Mesenchymal stem cell (in vitro differentiated cells and primary cell): ENCODE data around the gene LPCAT1.

Experiments used
- DNase-seq: peaks from one replicate; pipeline ENCODE4 v3.0.0-alpha.2; 2013
- H2AFZ ChIP-seq: one replicate; pipeline ENCODE4 v1.6.1; 2013; ENCODE audit warnings: low read depth, mild to moderate bottlenecking, control low read depth, inconsistent platforms, low read length, moderate library complexity
- H2AK5ac ChIP-seq: 2 replicates; pipeline ENCODE4 v1.6.1; 2013; ENCODE audit warnings: low read length, moderate library complexity, mild to moderate bottlenecking, inconsistent platforms; ENCODE audit not compliant: severe bottlenecking
- H2BK120ac ChIP-seq: one replicate; pipeline ENCODE4 v1.6.1; 2013; ENCODE audit warnings: low read depth, mild to moderate bottlenecking, inconsistent platforms, low read length, moderate library complexity
- H2BK12ac ChIP-seq, 2 experiments: one replicate each; pipeline ENCODE4 v1.6.1; 2013; ENCODE audit warnings: inconsistent platforms in 2 of 2, low read length in 2 of 2, mild to moderate bottlenecking in 2 of 2, moderate library complexity in 2 of 2, control low read depth in 1 of 2
- H2BK15ac ChIP-seq: one replicate; pipeline ENCODE4 v1.6.1; 2013; ENCODE audit warnings: mild to moderate bottlenecking, low read depth, inconsistent platforms; ENCODE audit not compliant: poor library complexity, severe bottlenecking
- H2BK5ac ChIP-seq: 2 replicates; pipeline ENCODE4 v1.6.1; 2013; ENCODE audit warnings: low read depth, mild to moderate bottlenecking, low read length, control low read depth, inconsistent platforms; ENCODE audit not compliant: poor library complexity, severe bottlenecking
- H3K14ac ChIP-seq, 2 experiments: one replicate each; pipeline ENCODE4 v1.6.1; 2013; ENCODE audit warnings: inconsistent platforms in 2 of 2, low read length in 2 of 2, control low read depth in 1 of 2, mild to moderate bottlenecking in 1 of 2, moderate library complexity in 1 of 2
- H3K18ac ChIP-seq, 2 experiments: one replicate each; pipeline ENCODE4 v1.6.1; 2013; ENCODE audit warnings: inconsistent platforms in 2 of 2, low read length in 2 of 2, control low read depth in 1 of 2, low read depth in 1 of 2, mild to moderate bottlenecking in 1 of 2
- H3K23ac ChIP-seq, 2 experiments: one replicate each; pipeline ENCODE4 v1.6.1; 2013; ENCODE audit warnings: inconsistent platforms in 2 of 2, low read length in 2 of 2, mild to moderate bottlenecking in 2 of 2, moderate library complexity in 2 of 2, control low read depth in 1 of 2
- H3K27ac ChIP-seq: 2 replicates; pipeline ENCODE4 v1.5.1; 2013; ENCODE audit warnings: mild to moderate bottlenecking, moderate library complexity, low read length, control low read depth, inconsistent platforms; ENCODE audit not compliant: poor library complexity, severe bottlenecking
- H3K27me3 ChIP-seq, 2 experiments: 2 replicates each; pipeline versions ENCODE4 v1.6.1 to v1.7.0; 2013; ENCODE audit warnings: low read length in 2 of 2, mild to moderate bottlenecking in 2 of 2, moderate library complexity in 2 of 2, control low read depth in 1 of 2, inconsistent platforms in 1 of 2; ENCODE audit not compliant: control insufficient read depth in 1 of 2, insufficient read depth in 1 of 2
- H3K36me3 ChIP-seq, 2 experiments: 2 replicates each; pipeline versions ENCODE4 v1.6.1 to v1.7.0; 2013; ENCODE audit warnings: low read length in 2 of 2, control low read depth in 1 of 2, inconsistent platforms in 1 of 2, low read depth in 1 of 2, mild to moderate bottlenecking in 1 of 2; ENCODE audit not compliant: insufficient read depth in 2 of 2, control insufficient read depth in 1 of 2
- H3K4ac ChIP-seq, 2 experiments: one replicate each; pipeline ENCODE4 v1.6.1; 2013; ENCODE audit warnings: inconsistent platforms in 2 of 2, low read length in 2 of 2, mild to moderate bottlenecking in 2 of 2, moderate library complexity in 2 of 2, control low read depth in 1 of 2, low read depth in 1 of 2
- H3K4me1 ChIP-seq: 2 replicates; pipeline ENCODE4 v1.6.1; 2013; ENCODE audit warnings: low read depth, low read length, control low read depth; ENCODE audit not compliant: control insufficient read depth, insufficient read depth
- H3K4me2 ChIP-seq: 2 replicates; pipeline ENCODE4 v1.6.1; 2013; ENCODE audit warnings: low read length, mild to moderate bottlenecking, inconsistent platforms; ENCODE audit not compliant: poor library complexity, severe bottlenecking
- H3K4me3 ChIP-seq, 2 experiments: 2 replicates each; pipeline versions ENCODE4 v1.5.1 to v1.7.0; 2013; ENCODE audit warnings: low read length in 2 of 2, mild to moderate bottlenecking in 2 of 2, control low read depth in 1 of 2, low read depth in 1 of 2; ENCODE audit not compliant: insufficient read depth in 1 of 2
- H3K79me1 ChIP-seq: replicated peaks from 2 replicates; pipeline ENCODE4 v1.6.1; 2013; ENCODE audit warnings: mild to moderate bottlenecking, control low read depth, low read length, inconsistent platforms; ENCODE audit not compliant: poor library complexity, severe bottlenecking
- H3K9ac ChIP-seq: 2 replicates; pipeline ENCODE4 v1.7.0; 2013; ENCODE audit warnings: mild to moderate bottlenecking, low read length, moderate library complexity
- H3K9me3 ChIP-seq: 2 replicates; pipeline ENCODE4 v1.7.0; 2013; ENCODE audit warnings: mild to moderate bottlenecking, low read length; ENCODE audit not compliant: control insufficient read depth
- H4K8ac ChIP-seq: one replicate; pipeline ENCODE4 v1.6.1; 2013; ENCODE audit warnings: inconsistent platforms, mild to moderate bottlenecking, low read length, moderate library complexity
- H4K91ac ChIP-seq: one replicate; pipeline ENCODE4 v1.6.1; 2013; ENCODE audit warnings: mild to moderate bottlenecking, low read length, inconsistent platforms
- WGBS: methylation state at CpG from one replicate; pipeline ENCODE4 v1.1.7; 2013; ENCODE audit warnings: mixed read lengths; 5-methylcytosine and 5-hydroxymethylcytosine counted together

Gene LPCAT1

GRCh38 chr5:1516615-1517601 lies 6.9 kb downstream of the LPCAT1 start:
- H4K91ac ChIP-seq: no peak overlapping the region
- no peak overlapping the region for H2BK5ac ChIP-seq
- H3K14ac ChIP-seq: peak overlapping the region in 1 of 2 experiments; percentile 71
- H4K8ac ChIP-seq: peak overlapping the region; percentile 64
- H3K18ac ChIP-seq: peak overlapping the region in 1 of 2 experiments; percentile 8
- H3K9me3 ChIP-seq: no peaks in the 10 kb centered on the region
- H3K4ac ChIP-seq: no peak overlapping the region
- H2AK5ac ChIP-seq: peak overlapping the region; percentile 56
- DNase-seq: peak; percentile 86
- H3K4me3 ChIP-seq: no peak overlapping the region
- peaks cover 42 to 56% of the 10 kb centered on the region in 2 experiments for H3K36me3 ChIP-seq
- no peak overlapping the region for H3K4me2 ChIP-seq
- peak overlapping the region in 1 of 2 experiments; percentile 17 for H2BK12ac ChIP-seq
- H2AFZ ChIP-seq: no peak overlapping the region
- WGBS: 65% methylated on average over 14 of the region's 19 CpGs
- H3K27me3 ChIP-seq: no peaks in the 10 kb centered on the region
- H3K4me1 ChIP-seq: peaks cover 54% of the 10 kb centered on the region
- no peak overlapping the region for H3K27ac ChIP-seq
- H2BK15ac ChIP-seq: no peak overlapping the region
- no peak overlapping the region for H2BK120ac ChIP-seq
- H3K23ac ChIP-seq: peak overlapping the region in 1 of 2 experiments; percentile 36
- peak overlapping the region; percentile 81 for H3K9ac ChIP-seq
- peaks cover 47% of the 10 kb centered on the region for H3K79me1 ChIP-seq

DNA sequence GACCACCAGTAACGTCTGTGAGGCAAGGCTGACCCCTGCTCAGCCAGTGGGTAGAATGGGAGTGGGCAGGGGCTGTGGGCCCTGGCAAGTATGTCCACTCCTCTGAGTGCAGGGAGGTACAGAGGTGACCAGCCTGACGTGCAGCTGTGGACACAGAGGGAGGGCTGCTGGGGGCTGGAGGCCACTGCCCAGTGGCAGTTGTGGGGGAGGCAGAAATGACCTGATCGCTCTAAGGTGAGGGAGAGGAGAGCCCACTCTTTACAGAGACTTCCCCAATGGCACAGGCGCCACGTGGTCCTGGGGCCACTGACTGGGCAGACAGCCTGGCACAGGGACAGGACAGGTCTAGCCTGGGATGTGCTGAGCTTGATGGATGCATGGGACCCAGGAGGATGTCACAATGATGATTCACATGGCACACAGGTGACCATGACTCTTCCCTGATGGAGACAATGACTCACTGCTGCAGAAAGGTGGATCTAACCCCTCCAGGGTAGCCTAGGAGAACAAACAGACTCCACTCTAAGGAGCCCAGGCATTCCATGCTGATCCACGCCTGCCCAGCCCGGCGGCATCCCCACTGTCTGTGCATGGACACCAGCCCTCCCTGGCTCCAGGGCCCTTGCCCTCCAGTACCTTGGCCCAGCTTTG lies 7.7 kb downstream of the LPCAT1 start:
- Histone ChIP-seq H3K4me1 (peaks cover 51% of the 10 kb centered on the region), H3K18ac (peak overlapping the region in 1 of 2 experiments; percentile 26), H3K14ac (peak overlapping the region in 1 of 2 experiments; percentile 84), H2BK5ac (no peak overlapping the region), H3K79me1 (peaks cover 51% of the 10 kb centered on the region), H3K4me2 (no peak overlapping the region), H3K36me3 (peaks cover 47 to 65% of the 10 kb centered on the region in 2 experiments), H3K23ac (no peak overlapping the region), H3K27ac (no peak overlapping the region), H4K8ac (no peak overlapping the region), H2AK5ac (no peak overlapping the region), H3K9ac (peak overlapping the region; percentile 81), H2BK15ac (no peak overlapping the region), H4K91ac (no peak overlapping the region), H3K4ac (no peak overlapping the region), H2AFZ (no peak overlapping the region), H3K9me3 (no peaks in the 10 kb centered on the region), H2BK12ac (peak overlapping the region in 1 of 2 experiments; percentile 57), H2BK120ac (no peak overlapping the region), H3K27me3 (no peaks in the 10 kb centered on the region), H3K4me3 (no peak overlapping the region)
- WGBS: 63% methylated on average over 8 of the region's 8 CpGs
- peak; percentile 65 for DNase-seq

GRCh38 chr5:1515311-1515920 lies 8.3 kb downstream of the LPCAT1 start:
- Histone ChIP-seq H2AK5ac (no peak overlapping the region), H2BK15ac (no peak overlapping the region), H3K4me3 (no peak overlapping the region), H3K27ac (no peak overlapping the region), H3K36me3 (peaks cover 50 to 71% of the 10 kb centered on the region in 2 experiments), H2BK120ac (no peak overlapping the region), H3K79me1 (peaks cover 57% of the 10 kb centered on the region), H3K23ac (no peak overlapping the region), H3K9me3 (no peaks in the 10 kb centered on the region), H3K18ac (peak overlapping the region in 1 of 2 experiments; percentile 26), H2BK5ac (no peak overlapping the region), H3K27me3 (no peaks in the 10 kb centered on the region), H4K91ac (no peak overlapping the region), H2AFZ (no peak overlapping the region), H3K9ac (no peak overlapping the region), H2BK12ac (peak overlapping the region in 1 of 2 experiments; percentile 57), H4K8ac (peak overlapping the region; percentile 27), H3K4me1 (peaks cover 51% of the 10 kb centered on the region), H3K14ac (peak overlapping the region in 1 of 2 experiments; percentile 84), H3K4me2 (no peak overlapping the region), H3K4ac (no peak overlapping the region)
- no peak for DNase-seq
- 79% methylated on average over 11 of the region's 11 CpGs for WGBS
